Esophagus squamous epithelium (tissue), 4 donors: ENCODE measurements around the gene VMP1.

Experiments used
- CTCF ChIP-seq, 6 experiments: fragments of 450-650 bp in 4 of 6; fragments of 200-600 bp in 2 of 6; sonication (generic) in 2 of 6; IDR thresholded peaks; one replicate each; pipeline ENCODE4 v1.5.1; 2016 to 2019; ENCODE audit warnings: antibody characterized with exemption in 6 of 6, mild to moderate bottlenecking in 4 of 6, moderate library complexity in 4 of 6
- POLR2A ChIP-seq, 4 donors: fragments of 450-650 bp; IDR thresholded peaks; one replicate each; pipeline ENCODE4 v1.6.1; 2017; ENCODE audit warnings: antibody characterized with exemption in 4 of 4, mild to moderate bottlenecking in 4 of 4, moderate library complexity in 3 of 4

- TF ChIP-seq POLR2A (IDR thresholded peaks at IDR 0.05) = no peak
- no peak for TF ChIP-seq CTCF (IDR thresholded peaks at IDR 0.05)
Measured at GRCh38 chr17:59863616-59864015, 156.2 kb downstream of the VMP1 start.
